Neural cell (in vitro differentiated cells): ENCODE results near the gene SLC35B1. TPM values are rescaled to one million over a fixed set of nuclear protein-coding genes. Genes with fewer than 3 reads are reported as not detected.

Experiments used
- H2AFZ ChIP-seq: fragments of 200-600, 300-800 bp; sonication (generic), shearing (Covaris generic); 2 replicates; pipeline ENCODE4 v1.6.0; 2014; ENCODE audit warnings: low read depth, mild to moderate bottlenecking, antibody characterized with exemption, low read length, moderate library complexity
- H3F3A ChIP-seq: fragments of 200-600 bp; shearing (Covaris generic); 2 replicates; pipeline ENCODE4 v1.6.1; 2016; ENCODE audit warnings: mild to moderate bottlenecking, moderate library complexity, mixed read lengths, antibody characterized with exemption, low read length; ENCODE audit not compliant: insufficient read depth, poor library complexity, severe bottlenecking
- H3K27ac ChIP-seq: fragments of 200-600, 300-800 bp; sonication (generic), shearing (Covaris generic); 2 replicates; pipeline ENCODE4 v1.5.1; 2014; ENCODE audit warnings: mild to moderate bottlenecking, low read length, moderate library complexity
- H3K27me3 ChIP-seq: fragments of 300-800, 200-600 bp; sonication (generic), shearing (Covaris generic); 2 replicates; pipeline ENCODE4 v1.6.0; 2014; ENCODE audit warnings: mild to moderate bottlenecking, low read depth, low read length, moderate library complexity; ENCODE audit not compliant: insufficient read depth
- H3K36me3 ChIP-seq: fragments of 300-800, 200-600 bp; sonication (generic), shearing (Covaris generic); 2 replicates; pipeline ENCODE4 v1.5.1; 2014; ENCODE audit warnings: mild to moderate bottlenecking, antibody characterized with exemption, low read length, moderate library complexity; ENCODE audit not compliant: insufficient read depth
- H3K4me2 ChIP-seq: fragments of 300-800, 200-600 bp; sonication (generic), shearing (Covaris generic); 2 replicates; pipeline ENCODE4 v1.6.0; 2014; ENCODE audit warnings: mild to moderate bottlenecking, low read length
- H3K4me3 ChIP-seq: fragments of 300-800, 200-600 bp; sonication (generic), shearing (Covaris generic); 2 replicates; pipeline ENCODE4 v1.5.1; 2014; ENCODE audit warnings: mild to moderate bottlenecking, low read length, moderate library complexity
- H3K79me2 ChIP-seq: fragments of 200-600 bp; shearing (Covaris generic); replicated peaks from 2 replicates; pipeline ENCODE4 v1.6.0; 2014; ENCODE audit warnings: mild to moderate bottlenecking, low read length, moderate library complexity; ENCODE audit not compliant: insufficient read depth
- H3K9ac ChIP-seq: fragments of 300-800, 200-600 bp; sonication (generic), shearing (Covaris generic); 2 replicates; pipeline ENCODE4 v1.6.1; 2016; ENCODE audit warnings: mild to moderate bottlenecking, low read length, mixed read lengths
- H3K9me2 ChIP-seq: fragments of 200-600 bp; shearing (Covaris generic); 2 replicates; pipeline ENCODE4 v1.6.1; 2016; ENCODE audit warnings: mild to moderate bottlenecking, low read length, mixed read lengths; ENCODE audit not compliant: insufficient read depth
- H3K9me3 ChIP-seq: fragments of 200-600, 300-800 bp; sonication (generic), shearing (Covaris generic); 2 replicates; pipeline ENCODE4 v1.6.1; 2016; ENCODE audit warnings: mild to moderate bottlenecking, mixed run types, low read length, moderate library complexity, mixed read lengths
- H4K20me1 ChIP-seq: fragments of 200-600 bp; shearing (Covaris generic); 2 replicates; pipeline ENCODE4 v1.6.1; 2016; ENCODE audit warnings: mild to moderate bottlenecking, mixed run types; ENCODE audit not compliant: insufficient read depth
- EP300 ChIP-seq: fragments of 450-650 bp; conservative IDR thresholded peaks from 2 replicates; pipeline ENCODE4 v1.6.1; 2014; ENCODE audit warnings: antibody characterized with exemption, mild to moderate bottlenecking, moderate library complexity; ENCODE audit not compliant: poor library complexity, severe bottlenecking
- EZH2 ChIP-seq: fragments of 200-600, 300-800 bp; shearing (Covaris generic), sonication (generic); IDR thresholded peaks from 2 replicates; pipeline ENCODE4 v1.6.1; 2014; ENCODE audit warnings: antibody characterized with exemption, low read length, borderline replicate concordance, mild to moderate bottlenecking; ENCODE audit not compliant: insufficient read depth, poor library complexity, severe bottlenecking
- MXI1 ChIP-seq: fragments of 450-650 bp; conservative IDR thresholded peaks from 2 replicates; pipeline ENCODE4 v1.6.1; 2014; ENCODE audit warnings: antibody characterized with exemption, mild to moderate bottlenecking; ENCODE audit not compliant: poor library complexity, severe bottlenecking
- POLR2AphosphoS5 ChIP-seq: IDR thresholded peaks from 2 replicates; pipeline ENCODE4 v1.6.1; 2012
- RAD21 ChIP-seq: fragments of 450-650 bp; conservative IDR thresholded peaks from 2 replicates; pipeline ENCODE4 v1.6.1; 2014; ENCODE audit warnings: antibody characterized with exemption, mild to moderate bottlenecking, moderate library complexity
- SMC3 ChIP-seq: fragments of 450-650 bp; conservative IDR thresholded peaks from 2 replicates; pipeline ENCODE4 v1.6.1; 2014; ENCODE audit warnings: antibody characterized with exemption, mild to moderate bottlenecking, moderate library complexity; ENCODE audit not compliant: poor library complexity
- TAF1 ChIP-seq: IDR thresholded peaks from 2 replicates; pipeline ENCODE4 v1.6.1; 2012; ENCODE audit warnings: low read depth
- polyA plus RNA-seq: library from polyadenylated mRNA; depleted of rRNA; stranded (reverse); fragments of >200 nt; gene quantifications from 2 replicates; pipeline ENCODE4 v1.2.3, GENCODE V29; 2014
- TF ChIP-seq, protein P1 (sequence below): IDR thresholded peaks from 2 replicates; pipeline ENCODE4 v1.6.1; 2012; ENCODE audit warnings: borderline replicate concordance
- TF ChIP-seq, protein P2 (sequence below): fragments of 450-650 bp; IDR thresholded peaks from 2 replicates; pipeline ENCODE4 v1.5.1; 2014; ENCODE audit warnings: antibody characterized with exemption, mild to moderate bottlenecking, moderate library complexity; ENCODE audit not compliant: poor library complexity, severe bottlenecking

Gene SLC35B1
- polyA plus RNA-seq, 1 donor from 2014 or later: 120 TPM

DNA sequence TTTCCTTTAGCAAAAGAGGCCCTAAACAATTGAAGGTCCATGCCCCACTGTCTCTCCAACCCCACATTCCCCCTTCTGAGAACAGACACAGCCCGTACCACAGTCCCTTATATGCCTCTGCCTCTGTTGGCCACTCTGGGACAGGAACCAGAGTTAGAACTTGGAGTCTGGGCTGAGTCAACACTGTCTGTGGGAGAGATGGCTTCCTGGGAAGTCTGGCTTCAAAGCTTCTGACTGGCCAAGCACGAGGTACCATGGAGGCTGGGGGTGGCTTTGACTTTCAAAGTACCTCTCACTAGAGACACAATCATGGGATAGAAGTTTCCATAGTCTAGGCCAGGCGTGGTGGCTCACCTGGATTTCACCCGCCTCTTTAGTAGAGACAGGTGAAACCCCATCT is 15.0 kb downstream of the SLC35B1 start:
- Histone ChIP-seq H3F3A (no peaks in the 10 kb centered on the region), H3K79me2 (no peaks in the 10 kb centered on the region), H3K9ac (no peak overlapping the region), H4K20me1 (no peaks in the 10 kb centered on the region), H3K9me2 (no peaks in the 10 kb centered on the region), H3K27me3 (no peaks in the 10 kb centered on the region), H3K4me2 (no peak overlapping the region), H3K36me3 (no peaks in the 10 kb centered on the region), H3K27ac (no peak overlapping the region), H2AFZ (no peak overlapping the region), H3K4me3 (no peak overlapping the region), H3K9me3 (no peaks in the 10 kb centered on the region)
- TF ChIP-seq, protein P1, sequence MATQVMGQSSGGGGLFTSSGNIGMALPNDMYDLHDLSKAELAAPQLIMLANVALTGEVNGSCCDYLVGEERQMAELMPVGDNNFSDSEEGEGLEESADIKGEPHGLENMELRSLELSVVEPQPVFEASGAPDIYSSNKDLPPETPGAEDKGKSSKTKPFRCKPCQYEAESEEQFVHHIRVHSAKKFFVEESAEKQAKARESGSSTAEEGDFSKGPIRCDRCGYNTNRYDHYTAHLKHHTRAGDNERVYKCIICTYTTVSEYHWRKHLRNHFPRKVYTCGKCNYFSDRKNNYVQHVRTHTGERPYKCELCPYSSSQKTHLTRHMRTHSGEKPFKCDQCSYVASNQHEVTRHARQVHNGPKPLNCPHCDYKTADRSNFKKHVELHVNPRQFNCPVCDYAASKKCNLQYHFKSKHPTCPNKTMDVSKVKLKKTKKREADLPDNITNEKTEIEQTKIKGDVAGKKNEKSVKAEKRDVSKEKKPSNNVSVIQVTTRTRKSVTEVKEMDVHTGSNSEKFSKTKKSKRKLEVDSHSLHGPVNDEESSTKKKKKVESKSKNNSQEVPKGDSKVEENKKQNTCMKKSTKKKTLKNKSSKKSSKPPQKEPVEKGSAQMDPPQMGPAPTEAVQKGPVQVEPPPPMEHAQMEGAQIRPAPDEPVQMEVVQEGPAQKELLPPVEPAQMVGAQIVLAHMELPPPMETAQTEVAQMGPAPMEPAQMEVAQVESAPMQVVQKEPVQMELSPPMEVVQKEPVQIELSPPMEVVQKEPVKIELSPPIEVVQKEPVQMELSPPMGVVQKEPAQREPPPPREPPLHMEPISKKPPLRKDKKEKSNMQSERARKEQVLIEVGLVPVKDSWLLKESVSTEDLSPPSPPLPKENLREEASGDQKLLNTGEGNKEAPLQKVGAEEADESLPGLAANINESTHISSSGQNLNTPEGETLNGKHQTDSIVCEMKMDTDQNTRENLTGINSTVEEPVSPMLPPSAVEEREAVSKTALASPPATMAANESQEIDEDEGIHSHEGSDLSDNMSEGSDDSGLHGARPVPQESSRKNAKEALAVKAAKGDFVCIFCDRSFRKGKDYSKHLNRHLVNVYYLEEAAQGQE: no peak
- TF ChIP-seq, protein P2, sequence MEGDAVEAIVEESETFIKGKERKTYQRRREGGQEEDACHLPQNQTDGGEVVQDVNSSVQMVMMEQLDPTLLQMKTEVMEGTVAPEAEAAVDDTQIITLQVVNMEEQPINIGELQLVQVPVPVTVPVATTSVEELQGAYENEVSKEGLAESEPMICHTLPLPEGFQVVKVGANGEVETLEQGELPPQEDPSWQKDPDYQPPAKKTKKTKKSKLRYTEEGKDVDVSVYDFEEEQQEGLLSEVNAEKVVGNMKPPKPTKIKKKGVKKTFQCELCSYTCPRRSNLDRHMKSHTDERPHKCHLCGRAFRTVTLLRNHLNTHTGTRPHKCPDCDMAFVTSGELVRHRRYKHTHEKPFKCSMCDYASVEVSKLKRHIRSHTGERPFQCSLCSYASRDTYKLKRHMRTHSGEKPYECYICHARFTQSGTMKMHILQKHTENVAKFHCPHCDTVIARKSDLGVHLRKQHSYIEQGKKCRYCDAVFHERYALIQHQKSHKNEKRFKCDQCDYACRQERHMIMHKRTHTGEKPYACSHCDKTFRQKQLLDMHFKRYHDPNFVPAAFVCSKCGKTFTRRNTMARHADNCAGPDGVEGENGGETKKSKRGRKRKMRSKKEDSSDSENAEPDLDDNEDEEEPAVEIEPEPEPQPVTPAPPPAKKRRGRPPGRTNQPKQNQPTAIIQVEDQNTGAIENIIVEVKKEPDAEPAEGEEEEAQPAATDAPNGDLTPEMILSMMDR: no peak
- TF ChIP-seq POLR2AphosphoS5: no peak
- TF ChIP-seq RAD21: no peak
- TF ChIP-seq TAF1: no peak
- no peak for TF ChIP-seq EP300
- no peak for TF ChIP-seq EZH2
- TF ChIP-seq MXI1: no peak
- TF ChIP-seq SMC3: no peak

DNA sequence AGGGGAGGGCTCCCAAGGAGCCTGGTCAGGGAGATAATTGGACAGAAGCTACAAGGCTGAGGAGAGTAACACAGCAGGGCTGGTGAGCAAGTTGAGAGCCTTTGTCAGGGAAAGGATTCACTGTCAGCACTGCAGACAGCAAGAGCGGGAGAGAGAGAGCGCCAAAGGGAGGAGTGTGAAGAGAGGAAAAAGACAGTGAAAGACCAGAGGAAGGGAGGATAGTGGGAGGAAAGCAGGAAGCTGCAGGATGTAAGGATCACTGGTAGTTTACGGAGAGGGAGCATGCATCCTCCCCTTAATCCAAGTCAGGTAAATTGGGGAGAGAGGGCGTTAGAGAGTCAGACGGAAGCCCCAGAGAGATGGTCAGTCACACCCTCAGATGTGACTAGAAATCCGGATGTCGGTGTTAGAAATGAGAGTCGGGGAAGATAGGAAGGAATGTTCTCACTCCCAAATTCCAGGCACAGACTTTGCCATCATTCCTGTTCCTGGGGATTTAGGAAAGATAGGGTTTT is 16.0 kb downstream of the SLC35B1 start:
- Histone ChIP-seq H3K9me2 (no peaks in the 10 kb centered on the region), H3F3A (no peaks in the 10 kb centered on the region), H3K9ac (no peak overlapping the region), H3K4me2 (no peak overlapping the region), H4K20me1 (no peaks in the 10 kb centered on the region), H2AFZ (no peak overlapping the region), H3K79me2 (no peaks in the 10 kb centered on the region), H3K36me3 (no peaks in the 10 kb centered on the region), H3K27me3 (no peaks in the 10 kb centered on the region), H3K4me3 (no peak overlapping the region), H3K9me3 (no peaks in the 10 kb centered on the region), H3K27ac (no peak overlapping the region)
- TF ChIP-seq POLR2AphosphoS5: no peak
- TF ChIP-seq, protein P2: no peak
- no peak for TF ChIP-seq MXI1
- no peak for TF ChIP-seq EZH2
- TF ChIP-seq SMC3: no peak
- TF ChIP-seq EP300: no peak
- TF ChIP-seq, protein P1: no peak
- no peak for TF ChIP-seq RAD21
- no peak for TF ChIP-seq TAF1
